Skeletal muscle tissue (tissue), 4 donors: ENCODE results near the gene NDNF. TPM values are rescaled to one million over a fixed set of nuclear protein-coding genes. Genes with fewer than 3 reads are reported as not detected.

Source experiments
- H3K27ac ChIP-seq: one replicate; pipeline ENCODE4 v1.7.0; 2013; ENCODE audit warnings: mild to moderate bottlenecking, low read depth, low read length, inconsistent platforms
- H3K27me3 ChIP-seq, 3 donors: one replicate each; pipeline ENCODE4 v1.7.0; 2013; ENCODE audit warnings: low read length in 3 of 3; ENCODE audit not compliant: control insufficient read depth in 3 of 3, insufficient read depth in 3 of 3
- H3K36me3 ChIP-seq, 3 donors: one replicate each; pipeline ENCODE4 v1.7.0; 2013; ENCODE audit warnings: low read length in 3 of 3; ENCODE audit not compliant: control insufficient read depth in 3 of 3, insufficient read depth in 3 of 3
- H3K4me1 ChIP-seq, 3 donors: one replicate each; pipeline ENCODE4 v1.7.0; 2013; ENCODE audit warnings: low read length in 3 of 3, mild to moderate bottlenecking in 3 of 3; ENCODE audit not compliant: control insufficient read depth in 3 of 3, insufficient read depth in 3 of 3
- H3K4me3 ChIP-seq, 3 donors: one replicate each; pipeline ENCODE4 v1.7.0; 2013; ENCODE audit warnings: low read length in 3 of 3
- H3K9ac ChIP-seq, 3 donors: one replicate each; pipeline ENCODE4 v1.7.0; 2013; ENCODE audit warnings: low read length in 3 of 3, mild to moderate bottlenecking in 3 of 3, moderate library complexity in 2 of 3, low read depth in 1 of 3
- H3K9me3 ChIP-seq, 3 donors: one replicate each; pipeline ENCODE4 v1.7.0; 2013; ENCODE audit warnings: low read length in 3 of 3; ENCODE audit not compliant: control insufficient read depth in 3 of 3
- total RNA-seq: library from RNA; depleted of rRNA; stranded (reverse); fragments of >200 nt; gene quantifications from one replicate; pipeline ENCODE4 v1.2.3, GENCODE V29; 2014
- donor health status: Osteomylitis.

Gene NDNF
- total RNA-seq, 1 donor from 2014 or later = 5.2 TPM

DNA sequence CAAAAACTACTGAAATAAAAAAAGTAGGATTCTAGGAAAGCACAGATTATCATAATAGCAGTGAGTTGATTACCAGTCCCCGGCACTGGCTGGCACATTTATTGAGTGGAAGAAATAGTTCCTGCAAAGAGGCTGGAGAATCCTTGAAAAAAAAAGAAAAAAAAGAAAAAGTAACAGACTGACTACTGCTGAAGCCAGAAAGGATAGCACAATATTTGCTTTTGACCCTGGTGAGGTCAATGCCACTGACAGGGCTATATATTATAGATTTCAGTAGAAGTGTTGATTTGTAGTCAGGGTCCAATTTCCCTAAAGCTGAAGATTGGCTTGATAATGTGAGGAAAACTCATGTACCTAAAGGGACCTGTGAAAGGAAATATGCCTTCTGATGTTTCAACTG lies 64.7 kb downstream of the NDNF start:
- no peaks in the 10 kb centered on the region for H3K36me3 ChIP-seq
- H3K9me3 ChIP-seq = no peaks in the 10 kb centered on the region
- no peak overlapping the region for H3K4me3 ChIP-seq
- no peaks in the 10 kb centered on the region for H3K27me3 ChIP-seq
- no peaks in the 10 kb centered on the region for H3K4me1 ChIP-seq
- H3K27ac ChIP-seq = no peak overlapping the region
- H3K9ac ChIP-seq = no peak overlapping the region

DNA sequence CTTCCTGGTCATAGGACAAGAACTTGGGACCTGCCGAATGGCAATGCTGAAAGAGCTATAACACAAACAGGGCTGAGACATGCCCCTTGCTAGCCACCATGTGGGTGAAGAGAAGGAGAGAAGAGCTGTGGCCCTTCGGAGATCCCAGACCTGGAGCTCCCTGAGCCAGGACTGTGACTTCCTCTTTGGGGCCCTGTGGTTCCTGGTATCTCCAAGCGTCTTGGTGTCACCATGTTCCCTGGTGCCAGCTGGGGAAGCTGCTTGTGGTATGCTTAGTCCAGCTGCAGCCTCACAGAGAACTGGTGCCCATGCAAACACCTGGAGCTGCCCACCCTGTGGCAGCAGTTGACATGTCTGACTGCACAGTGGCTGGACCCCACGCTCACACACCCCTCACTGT lies 68.5 kb downstream of the NDNF start:
- Histone ChIP-seq H3K4me1 (no peaks in the 10 kb centered on the region), H3K27me3 (no peaks in the 10 kb centered on the region), H3K36me3 (no peaks in the 10 kb centered on the region), H3K9me3 (no peaks in the 10 kb centered on the region), H3K4me3 (no peak overlapping the region), H3K9ac (no peak overlapping the region), H3K27ac (no peak overlapping the region)

DNA sequence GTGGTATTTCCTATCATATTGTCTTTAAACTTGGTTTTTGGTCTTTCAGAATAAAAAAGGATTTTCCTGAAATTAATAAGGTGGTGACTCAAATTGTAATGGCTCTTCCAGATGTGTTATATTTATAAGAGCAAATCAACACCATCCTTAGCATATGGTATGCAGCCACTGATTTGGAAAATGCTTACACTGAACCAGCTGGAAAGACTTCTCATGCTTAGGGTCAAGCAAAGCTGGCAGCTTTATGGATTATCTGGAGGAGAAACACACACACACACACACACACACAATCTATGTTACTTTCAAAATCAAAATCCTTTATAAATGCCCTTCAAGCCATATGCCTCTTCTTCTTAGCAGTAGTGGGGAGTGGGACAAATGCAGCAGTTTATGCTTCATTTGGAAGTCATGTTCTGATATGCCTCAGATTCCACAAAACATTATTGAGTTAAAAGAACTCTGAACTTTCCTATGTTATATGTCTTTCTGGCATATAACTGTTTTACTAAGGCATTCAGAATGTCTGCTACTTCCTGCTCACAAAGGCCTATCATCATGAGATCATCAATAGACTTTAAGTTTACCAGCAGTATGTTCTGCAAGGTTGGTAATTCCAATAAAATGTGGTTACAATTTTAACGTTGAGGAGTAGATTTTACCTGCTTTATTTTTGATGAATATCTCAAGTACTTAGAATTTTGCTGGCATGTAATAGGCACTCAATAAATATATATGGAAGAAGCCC lies 76.9 kb downstream of the NDNF start:
- no peaks in the 10 kb centered on the region for H3K9me3 ChIP-seq
- H3K27me3 ChIP-seq = no peaks in the 10 kb centered on the region
- no peaks in the 10 kb centered on the region for H3K4me1 ChIP-seq

DNA sequence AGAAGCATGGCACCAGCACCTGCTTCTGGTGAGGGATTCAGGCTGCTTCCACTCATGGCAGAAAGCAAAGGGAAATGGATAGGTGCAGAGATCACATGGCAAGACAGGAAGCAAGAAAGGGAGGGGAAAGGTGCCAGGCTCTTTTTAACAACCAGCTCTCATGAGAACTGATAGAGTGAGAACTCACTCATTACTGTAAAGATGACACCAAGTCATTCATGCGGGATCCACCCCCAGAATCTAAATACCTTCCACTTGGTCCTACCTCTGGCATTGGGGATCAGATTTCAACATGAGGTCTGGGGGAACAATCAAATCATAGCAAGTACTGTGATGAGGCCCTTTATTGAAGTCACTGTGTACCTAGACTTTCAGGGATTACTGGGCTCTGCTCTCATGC lies 77.8 kb downstream of the NDNF start:
- Histone ChIP-seq H3K27ac (no peak overlapping the region), H3K36me3 (no peaks in the 10 kb centered on the region), H3K27me3 (no peaks in the 10 kb centered on the region), H3K9me3 (no peaks in the 10 kb centered on the region), H3K9ac (no peak overlapping the region), H3K4me3 (no peak overlapping the region), H3K4me1 (no peaks in the 10 kb centered on the region)

More for the DNA sequence above, 76.9 kb downstream of the NDNF start:
- Histone ChIP-seq H3K9ac (no peak overlapping the region), H3K4me3 (no peak overlapping the region), H3K27ac (no peak overlapping the region), H3K36me3 (no peaks in the 10 kb centered on the region)

DNA sequence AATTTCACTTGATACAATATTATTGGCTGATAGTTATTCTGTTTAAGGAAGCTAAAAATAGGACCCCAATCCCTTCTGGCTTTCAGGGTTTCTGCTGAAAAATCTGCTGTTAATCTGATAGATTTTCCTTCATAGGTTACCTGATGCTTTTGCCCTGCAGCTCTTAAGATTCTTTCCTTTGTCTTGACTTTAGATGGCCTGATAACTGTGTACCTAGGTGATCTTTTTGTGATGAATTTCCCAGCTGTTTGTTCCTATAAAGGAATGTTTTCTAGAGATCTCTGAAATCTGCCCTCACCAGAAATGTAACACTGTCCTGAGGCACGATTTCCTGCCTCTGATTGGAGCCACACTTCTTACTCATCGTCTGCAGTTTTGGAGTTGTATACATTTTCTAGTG lies 80.5 kb downstream of the NDNF start:
- no peak overlapping the region for H3K27ac ChIP-seq
- H3K36me3 ChIP-seq = no peaks in the 10 kb centered on the region
- H3K9ac ChIP-seq = no peak overlapping the region
- no peak overlapping the region for H3K4me3 ChIP-seq
- no peaks in the 10 kb centered on the region for H3K9me3 ChIP-seq
- H3K27me3 ChIP-seq = no peaks in the 10 kb centered on the region
- no peaks in the 10 kb centered on the region for H3K4me1 ChIP-seq

DNA sequence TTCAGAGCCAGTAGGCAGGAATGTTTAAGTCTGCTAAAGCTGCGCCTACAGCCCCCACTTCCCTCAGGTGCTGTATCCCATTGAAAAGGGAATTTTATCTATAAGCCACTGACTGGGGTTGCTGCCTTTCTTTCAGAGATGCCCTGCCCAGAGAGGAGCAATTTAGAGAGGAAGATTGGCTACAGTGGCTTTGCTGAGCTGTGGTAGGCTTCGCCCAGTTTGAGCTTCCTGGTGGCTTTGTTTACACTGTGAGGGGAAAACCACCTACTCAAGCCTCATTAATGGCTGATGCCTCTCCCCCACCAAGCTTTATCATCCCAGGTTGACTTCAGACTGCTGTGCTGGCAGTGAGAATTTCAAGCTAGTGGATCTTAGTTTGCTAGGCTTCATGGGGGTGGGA lies 82.1 kb downstream of the NDNF start:
- Histone ChIP-seq H3K36me3 (no peaks in the 10 kb centered on the region), H3K4me3 (no peak overlapping the region), H3K4me1 (no peaks in the 10 kb centered on the region), H3K27me3 (no peaks in the 10 kb centered on the region), H3K27ac (no peak overlapping the region), H3K9me3 (no peaks in the 10 kb centered on the region), H3K9ac (no peak overlapping the region)

Other genes starting within 250 kb of the NDNF start
- 61.1 TPM for gene PRDM5, start 149.8 kb downstream of the NDNF start, total RNA-seq
- gene TNIP3, start 91.8 kb upstream of the NDNF start, total RNA-seq = not detected